Panc1 (cell line): Measurements from ENCODE around the gene C1S. TPM values are rescaled to one million over a fixed set of nuclear protein-coding genes. Genes with fewer than 3 reads are reported as not detected.

Experiments
- ATAC-seq: fragments of 200-7000 bp; cut with Tn5 transposase; 2 replicates; pipeline ENCODE4 v1.9.1; 2020; ENCODE audit warnings: mild to moderate bottlenecking, moderate library complexity
- BruUV-seq: library from RNA; stranded (reverse); fragments of 400-500 nt; replicated peaks from 2 replicates; lab custom pipeline; 2021; lab: Mats Ljungman, UMichigan
- CTCF ChIA-PET: fragments of 300-600 bp; sonication (Branson Sonifier 250); formaldehyde crosslinking; loops from one replicate; lab custom pipeline; 2022; ENCODE audit warnings: antibody characterized with exemption; lab: Charles Lee
- POLR2A ChIA-PET: fragments of 300-600 bp; sonication (Branson Sonifier 250); formaldehyde crosslinking; loops from one replicate; lab custom pipeline; 2022; ENCODE audit warnings: antibody characterized with exemption; lab: Charles Lee
- DNase-seq: peaks from one replicate; pipeline ENCODE4 v3.0.0-alpha.2; 2010; ENCODE audit warnings: low read depth, low spot score
- H3K27ac ChIP-seq: 2 replicates; pipeline ENCODE4 v1.5.1; 2011; ENCODE audit warnings: mild to moderate bottlenecking, low read length, inconsistent platforms
- H3K27me3 ChIP-seq: fragments of 200-500 bp; sonication (Bioruptor generic); 2 replicates; pipeline ENCODE4 v1.6.0; 2014; ENCODE audit warnings: low read length, inconsistent platforms; ENCODE audit not compliant: control insufficient read depth, insufficient read depth
- H3K36me3 ChIP-seq: fragments of 200-500 bp; sonication (Bioruptor generic); 2 replicates; pipeline ENCODE4 v1.5.1; 2014; ENCODE audit warnings: inconsistent platforms, mild to moderate bottlenecking, low read length, moderate library complexity; ENCODE audit not compliant: control insufficient read depth, insufficient read depth
- H3K4me1 ChIP-seq: 2 replicates; pipeline ENCODE4 v1.5.1; 2011; ENCODE audit warnings: inconsistent platforms, mild to moderate bottlenecking, low read length, moderate library complexity; ENCODE audit not compliant: control insufficient read depth, insufficient read depth
- H3K4me3 ChIP-seq, 2 experiments: 2 replicates each; pipeline ENCODE4 v1.5.1; 2011 to 2012; ENCODE audit warnings: low read depth in 2 of 2, low read length in 2 of 2, mild to moderate bottlenecking in 2 of 2, inconsistent platforms in 1 of 2, moderate library complexity in 1 of 2
- H3K9me3 ChIP-seq: fragments of 200-500 bp; sonication (Bioruptor generic); 2 replicates; pipeline ENCODE4 v1.5.1; 2014; ENCODE audit warnings: low read depth, mild to moderate bottlenecking, inconsistent platforms, low read length, moderate library complexity; ENCODE audit not compliant: control insufficient read depth, insufficient read depth
- POLR2AphosphoS5 ChIP-seq: IDR thresholded peaks from 2 replicates; pipeline ENCODE4 v1.6.1; 2012; ENCODE audit warnings: mild to moderate bottlenecking, low read depth, low read length, moderate library complexity
- SIN3A ChIP-seq: IDR thresholded peaks from 2 replicates; pipeline ENCODE4 v1.6.1; 2012; ENCODE audit warnings: low read depth, mild to moderate bottlenecking, low read length, moderate library complexity, borderline replicate concordance; ENCODE audit not compliant: insufficient read depth
- TCF7L2 ChIP-seq: IDR thresholded peaks from 2 replicates; pipeline ENCODE4 v1.6.1; 2011; ENCODE audit warnings: mild to moderate bottlenecking, low read depth, low read length, inconsistent platforms
- in situ Hi-C: cut with HindIII; loops from 2 replicates; pipeline ENCODE4 v1.10.0; 2016; ENCODE audit warnings: low sequenced_read_pairs, low pct_unique_long_range_greater_than_20kb
- intact Hi-C: fragments of 100-400 bp; cut with micrococcal nuclease; formaldehyde crosslinking; loops from one replicate; pipeline ENCODE4 v1.10.0; 2022; ENCODE audit not compliant: unreplicated experiment
- total RNA-seq: library from RNA; stranded (reverse); gene quantifications from one replicate; pipeline ENCODE4 v1.2.1, GENCODE V29; 2021; ENCODE audit not compliant: unreplicated experiment
- TF ChIP-seq, protein P1 (sequence below), 2 experiments: IDR thresholded peaks; 2 replicates each; pipeline ENCODE4 v1.6.1; 2011 to 2012; ENCODE audit warnings: low read depth in 2 of 2, control low read depth in 1 of 2, low read length in 1 of 2, mild to moderate bottlenecking in 1 of 2, moderate library complexity in 1 of 2; ENCODE audit not compliant: insufficient read depth in 1 of 2
- TF ChIP-seq, protein P2 (sequence below): fragments of 450-650 bp; IDR thresholded peaks from 2 replicates; pipeline ENCODE4 v1.5.1; 2017; ENCODE audit warnings: mild to moderate bottlenecking

Gene C1S
- total RNA-seq, 1 experiment from 2014 or later = 1.8 TPM

DNA sequence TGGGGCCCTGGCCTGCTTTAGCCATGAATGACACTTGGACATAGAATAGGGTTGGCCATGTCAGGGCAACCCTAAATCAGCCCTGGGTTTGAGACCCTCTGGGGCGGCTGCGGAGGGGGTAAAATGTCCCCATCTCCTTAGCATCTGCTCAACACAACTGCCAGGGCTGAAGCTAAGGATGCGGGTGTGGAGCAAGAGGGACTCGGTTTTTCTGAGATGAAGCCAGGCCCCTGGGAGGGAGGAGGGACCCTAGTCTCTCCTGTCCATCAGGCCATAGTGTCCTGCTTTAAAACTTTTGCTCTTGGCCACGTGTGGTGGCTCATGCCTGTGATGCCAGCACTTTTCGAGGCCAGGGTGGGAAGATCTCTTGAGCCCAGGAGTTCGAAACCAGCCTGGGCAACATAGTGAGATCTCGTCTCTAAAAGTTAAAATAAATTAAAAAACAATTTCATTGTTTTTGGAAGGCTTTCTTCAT is 32.5 kb downstream of the C1S start:
- intact Hi-C loops (no loop called here), in situ Hi-C loops (no loop called here)
- TF ChIP-seq, protein P1, sequence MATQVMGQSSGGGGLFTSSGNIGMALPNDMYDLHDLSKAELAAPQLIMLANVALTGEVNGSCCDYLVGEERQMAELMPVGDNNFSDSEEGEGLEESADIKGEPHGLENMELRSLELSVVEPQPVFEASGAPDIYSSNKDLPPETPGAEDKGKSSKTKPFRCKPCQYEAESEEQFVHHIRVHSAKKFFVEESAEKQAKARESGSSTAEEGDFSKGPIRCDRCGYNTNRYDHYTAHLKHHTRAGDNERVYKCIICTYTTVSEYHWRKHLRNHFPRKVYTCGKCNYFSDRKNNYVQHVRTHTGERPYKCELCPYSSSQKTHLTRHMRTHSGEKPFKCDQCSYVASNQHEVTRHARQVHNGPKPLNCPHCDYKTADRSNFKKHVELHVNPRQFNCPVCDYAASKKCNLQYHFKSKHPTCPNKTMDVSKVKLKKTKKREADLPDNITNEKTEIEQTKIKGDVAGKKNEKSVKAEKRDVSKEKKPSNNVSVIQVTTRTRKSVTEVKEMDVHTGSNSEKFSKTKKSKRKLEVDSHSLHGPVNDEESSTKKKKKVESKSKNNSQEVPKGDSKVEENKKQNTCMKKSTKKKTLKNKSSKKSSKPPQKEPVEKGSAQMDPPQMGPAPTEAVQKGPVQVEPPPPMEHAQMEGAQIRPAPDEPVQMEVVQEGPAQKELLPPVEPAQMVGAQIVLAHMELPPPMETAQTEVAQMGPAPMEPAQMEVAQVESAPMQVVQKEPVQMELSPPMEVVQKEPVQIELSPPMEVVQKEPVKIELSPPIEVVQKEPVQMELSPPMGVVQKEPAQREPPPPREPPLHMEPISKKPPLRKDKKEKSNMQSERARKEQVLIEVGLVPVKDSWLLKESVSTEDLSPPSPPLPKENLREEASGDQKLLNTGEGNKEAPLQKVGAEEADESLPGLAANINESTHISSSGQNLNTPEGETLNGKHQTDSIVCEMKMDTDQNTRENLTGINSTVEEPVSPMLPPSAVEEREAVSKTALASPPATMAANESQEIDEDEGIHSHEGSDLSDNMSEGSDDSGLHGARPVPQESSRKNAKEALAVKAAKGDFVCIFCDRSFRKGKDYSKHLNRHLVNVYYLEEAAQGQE (IDR thresholded peaks at IDR 0.05; ENCODE audit: insufficient read depth in 1 of 2, low read depth in 2 of 2, low read length in 1 of 2) = no peak
- TF ChIP-seq, protein P2, sequence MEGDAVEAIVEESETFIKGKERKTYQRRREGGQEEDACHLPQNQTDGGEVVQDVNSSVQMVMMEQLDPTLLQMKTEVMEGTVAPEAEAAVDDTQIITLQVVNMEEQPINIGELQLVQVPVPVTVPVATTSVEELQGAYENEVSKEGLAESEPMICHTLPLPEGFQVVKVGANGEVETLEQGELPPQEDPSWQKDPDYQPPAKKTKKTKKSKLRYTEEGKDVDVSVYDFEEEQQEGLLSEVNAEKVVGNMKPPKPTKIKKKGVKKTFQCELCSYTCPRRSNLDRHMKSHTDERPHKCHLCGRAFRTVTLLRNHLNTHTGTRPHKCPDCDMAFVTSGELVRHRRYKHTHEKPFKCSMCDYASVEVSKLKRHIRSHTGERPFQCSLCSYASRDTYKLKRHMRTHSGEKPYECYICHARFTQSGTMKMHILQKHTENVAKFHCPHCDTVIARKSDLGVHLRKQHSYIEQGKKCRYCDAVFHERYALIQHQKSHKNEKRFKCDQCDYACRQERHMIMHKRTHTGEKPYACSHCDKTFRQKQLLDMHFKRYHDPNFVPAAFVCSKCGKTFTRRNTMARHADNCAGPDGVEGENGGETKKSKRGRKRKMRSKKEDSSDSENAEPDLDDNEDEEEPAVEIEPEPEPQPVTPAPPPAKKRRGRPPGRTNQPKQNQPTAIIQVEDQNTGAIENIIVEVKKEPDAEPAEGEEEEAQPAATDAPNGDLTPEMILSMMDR = no peak
- no peak for TF ChIP-seq POLR2AphosphoS5
- no TSS peak for BruUV-seq
- ChIA-PET CTCF (interaction anchor here (0.8 kb wide), 1 partner anchor 16 kb away, joined by 3 read pairs; the partner anchor contains the start of gene C1RL), POLR2A (no interaction called here)
- H3K4me1 ChIP-seq = no peaks in the 10 kb centered on the region
- H3K36me3 ChIP-seq = no peaks in the 10 kb centered on the region
- no peak overlapping the region for H3K4me3 ChIP-seq
- ATAC-seq = no peak
- H3K27ac ChIP-seq = no peak overlapping the region
- DNase-seq = no peak
- no peaks in the 10 kb centered on the region for H3K27me3 ChIP-seq
- H3K9me3 ChIP-seq = no peaks in the 10 kb centered on the region

DNA sequence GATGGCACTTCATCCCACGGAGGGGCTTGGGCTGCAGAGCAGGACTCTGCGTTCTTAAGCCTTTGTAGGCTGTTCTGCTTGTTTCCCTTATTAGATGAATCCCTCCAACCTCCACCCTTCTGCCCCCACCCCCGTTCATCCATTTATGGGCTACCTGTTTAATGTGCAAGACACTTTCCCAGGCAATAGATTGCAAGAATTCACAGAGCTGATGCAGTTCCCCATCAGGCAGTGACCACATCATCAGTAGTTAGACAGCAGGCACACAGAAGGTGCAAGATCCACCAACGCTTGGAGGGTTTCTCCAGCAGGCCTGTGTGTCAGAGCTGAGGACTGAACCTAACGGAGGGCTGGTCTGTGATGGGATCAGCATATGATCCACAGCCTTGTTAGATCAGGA is 33.0 kb downstream of the C1S start:
- no peak for DNase-seq
- H3K9me3 ChIP-seq = no peaks in the 10 kb centered on the region
- CTCF ChIA-PET = no interaction called here
- H3K4me1 ChIP-seq = no peaks in the 10 kb centered on the region
- H3K27me3 ChIP-seq = no peaks in the 10 kb centered on the region
- no TSS peak for BruUV-seq
- no peak overlapping the region for H3K27ac ChIP-seq
- no peak overlapping the region for H3K4me3 ChIP-seq
- POLR2A ChIA-PET = no interaction called here
- TF ChIP-seq, protein P1 (IDR thresholded peaks at IDR 0.05; ENCODE audit: insufficient read depth in 1 of 2, low read depth in 2 of 2, low read length in 1 of 2) = no peak
- TF ChIP-seq SIN3A (no peak), TCF7L2 (no peak), POLR2AphosphoS5 (no peak)
- TF ChIP-seq, protein P2 = no peak
- intact Hi-C loops = no loop called here
- H3K36me3 ChIP-seq = no peaks in the 10 kb centered on the region
- no peak for ATAC-seq
- in situ Hi-C loops = no loop called here
